CD14-positive monocyte (primary cell): ENCODE measurements around the gene MFNG. TPM values are rescaled to one million over a fixed set of nuclear protein-coding genes. Genes with fewer than 3 reads are reported as not detected.

ENCODE experiments used
- DNase-seq, 3 donors: peaks; one replicate each; pipeline ENCODE4 v3.0.0-alpha.2; 2011 to 2022
- H2AFZ ChIP-seq: 2 replicates; pipeline ENCODE4 v1.6.0; 2012; ENCODE audit warnings: mild to moderate bottlenecking, low read depth, low read length, inconsistent platforms; ENCODE audit not compliant: insufficient read depth, poor library complexity, severe bottlenecking
- H3K27ac ChIP-seq, 2 donors: 1 replicate in 1 of 2; 2 replicates in 1 of 2; pipeline ENCODE4 v1.5.1; 2012 to 2013; ENCODE audit warnings: low read length in 2 of 2, control low read depth in 1 of 2, inconsistent platforms in 1 of 2, low read depth in 1 of 2, mild to moderate bottlenecking in 1 of 2
- H3K27me3 ChIP-seq, 2 donors: one replicate each; pipeline versions ENCODE4 v1.6.0 to v1.6.1; 2011 to 2013; ENCODE audit warnings: low read length in 2 of 2; ENCODE audit not compliant: control insufficient read depth in 2 of 2, insufficient read depth in 2 of 2
- H3K36me3 ChIP-seq, 2 donors: replicated peaks in 1 of 2; 1 replicate in 1 of 2; 2 replicates in 1 of 2; pipeline versions ENCODE4 v1.5.1 to v1.6.1; 2012 to 2013; ENCODE audit warnings: low read length in 2 of 2, control low read depth in 1 of 2, inconsistent platforms in 1 of 2, mild to moderate bottlenecking in 1 of 2; ENCODE audit not compliant: insufficient read depth in 2 of 2, control insufficient read depth in 1 of 2
- H3K4me1 ChIP-seq, 2 donors: 1 replicate in 1 of 2; 2 replicates in 1 of 2; pipeline versions ENCODE4 v1.5.1 to v1.6.1; 2012 to 2013; ENCODE audit warnings: low read length in 2 of 2, control low read depth in 1 of 2, inconsistent platforms in 1 of 2, mild to moderate bottlenecking in 1 of 2, moderate library complexity in 1 of 2; ENCODE audit not compliant: insufficient read depth in 2 of 2, control insufficient read depth in 1 of 2
- H3K4me2 ChIP-seq: replicated peaks from 2 replicates; pipeline ENCODE3; 2012; ENCODE audit warnings: low read length, moderate library complexity, mild to moderate bottlenecking; ENCODE audit not compliant: poor library complexity, severe bottlenecking; ENCODE audit errors: extremely low read depth
- H3K4me3 ChIP-seq, 3 experiments: fragments of 200-600 bp in 1 of 3; sonication (generic) in 1 of 3; replicated peaks in 1 of 3; 1 replicate in 2 of 3; 2 replicates in 1 of 3; pipeline ENCODE4 v1.5.1; 2011 to 2013; ENCODE audit warnings: low read length in 3 of 3, mild to moderate bottlenecking in 3 of 3, control low read depth in 2 of 3, low read depth in 2 of 3, inconsistent platforms in 1 of 3, moderate library complexity in 1 of 3
- H3K79me2 ChIP-seq: 2 replicates; pipeline ENCODE4 v1.6.0; 2012; ENCODE audit warnings: mild to moderate bottlenecking, control low read depth, inconsistent platforms, low read length, moderate library complexity; ENCODE audit not compliant: insufficient read depth
- H3K9ac ChIP-seq: 2 replicates; pipeline ENCODE4 v1.6.0; 2017; ENCODE audit warnings: low read length, mild to moderate bottlenecking; ENCODE audit not compliant: insufficient read depth, poor library complexity, severe bottlenecking
- H3K9me3 ChIP-seq, 2 donors: replicated peaks in 1 of 2; 1 replicate in 1 of 2; 2 replicates in 1 of 2; pipeline versions ENCODE4 v1.5.1 to v1.6.1; 2012 to 2013; ENCODE audit warnings: low read length in 2 of 2, control low read depth in 1 of 2; ENCODE audit not compliant: control insufficient read depth in 1 of 2, insufficient read depth in 1 of 2
- H4K20me1 ChIP-seq: 2 replicates; pipeline ENCODE4 v1.6.0; 2012; ENCODE audit warnings: mild to moderate bottlenecking, low read length, control low read depth, moderate library complexity; ENCODE audit not compliant: insufficient read depth
- H3K27ac Mint-ChIP-seq, 7 donors: one replicate each; pipeline ENCODE4 v1.8.0; 2020; ENCODE audit warnings: mild to moderate bottlenecking in 7 of 7, mixed read lengths in 7 of 7, moderate library complexity in 6 of 7, inconsistent platforms in 2 of 7
- H3K27me3 Mint-ChIP-seq, 3 donors: one replicate each; pipeline ENCODE4 v1.8.0; 2021 to 2022; ENCODE audit warnings: low read depth in 3 of 3, mild to moderate bottlenecking in 3 of 3, mixed read lengths in 3 of 3, moderate library complexity in 3 of 3, inconsistent platforms in 1 of 3
- H3K36me3 Mint-ChIP-seq, 2 donors: one replicate each; pipeline ENCODE4 v1.8.0; 2020; ENCODE audit warnings: mixed read lengths in 2 of 2, inconsistent platforms in 1 of 2, mild to moderate bottlenecking in 1 of 2
- H3K4me1 Mint-ChIP-seq: one replicate; pipeline ENCODE4 v1.8.0; 2020; ENCODE audit warnings: mild to moderate bottlenecking, mixed read lengths
- H3K4me3 Mint-ChIP-seq, 2 donors: one replicate each; pipeline ENCODE4 v1.8.0; 2020; ENCODE audit warnings: mild to moderate bottlenecking in 2 of 2, mixed read lengths in 2 of 2, moderate library complexity in 1 of 2
- H3K9me3 Mint-ChIP-seq, 7 donors: one replicate each; pipeline ENCODE4 v1.8.0; 2020 to 2022; ENCODE audit warnings: mixed read lengths in 7 of 7, mild to moderate bottlenecking in 6 of 7, moderate library complexity in 6 of 7, inconsistent platforms in 2 of 7
- CTCF ChIP-seq: fragments of 200-600 bp; IDR thresholded peaks from one replicate; pipeline ENCODE4 v1.8.0; 2022; ENCODE audit warnings: antibody characterized with exemption, mild to moderate bottlenecking
- WGBS: methylation state at CpG from one replicate; pipeline ENCODE4 v1.1.5; 2013; ENCODE audit warnings: missing lambda C conversion rate; ENCODE audit not compliant: insufficient coverage; 5-methylcytosine and 5-hydroxymethylcytosine counted together
- intact Hi-C, 2 donors: fragments of 100-400 bp; cut with micrococcal nuclease; formaldehyde crosslinking; loops; one replicate each; pipeline versions ENCODE4 v1.15.0 to v1.15.1; 2023
- polyA plus RNA-seq, 3 donors: library from polyadenylated mRNA; depleted of rRNA in 1 of 3; unstranded in 2 of 3; stranded (reverse) in 1 of 3; fragments of 300-500 nt in 2 of 3; fragments of >200 nt in 1 of 3; fragmentation: Illumina TruSeq in 2 of 3; gene quantifications; 1 replicate in 2 of 3; 2 replicates in 1 of 3; pipeline ENCODE4 v1.2.3, GENCODE V29; 2012 to 2021

The MFNG gene
- polyA plus RNA-seq, 3 donors: 84.1 to 196 (median 181) TPM

GRCh38 chr22:37456346-37456745 is 29.8 kb downstream of the MFNG start:
- Histone ChIP-seq H2AFZ (no peak overlapping the region), H3K9ac (no peak overlapping the region), H3K79me2 (no peaks in the 10 kb centered on the region), H3K27me3 (no peaks in the 10 kb centered on the region), H3K27ac (no peak overlapping the region), H3K4me1 (no peaks in the 10 kb centered on the region), H3K9me3 (no peaks in the 10 kb centered on the region), H3K36me3 (no peaks in the 10 kb centered on the region), H3K4me2 (no peak overlapping the region), H3K4me3 (no peak overlapping the region), H4K20me1 (no peaks in the 10 kb centered on the region)
- Mint-ChIP-seq H3K4me3 (no peak overlapping the region), H3K27ac (no peak overlapping the region), H3K9me3 (no peaks in the 10 kb centered on the region), H3K4me1 (peaks cover 5% of the 10 kb centered on the region), H3K36me3 (no peaks in the 10 kb centered on the region), H3K27me3 (peaks cover 0 to 21% (median 14%) of the 10 kb centered on the region in 3 donors)
- no peak for DNase-seq
- intact Hi-C loops: loop anchor here (2.0 to 5.0 kb wide), 5 partner anchors 140 to 379 kb away; no protein-coding TSS in a partner anchor
- 97% methylated on average over 15 of the region's 17 CpGs for WGBS
- no peak for TF ChIP-seq CTCF

- intact Hi-C loops: loop anchor here (2.0 to 5.0 kb wide), 5 partner anchors 139 to 379 kb away; no protein-coding TSS in a partner anchor
- H3K4me2 ChIP-seq: no peak overlapping the region
Observed at GRCh38 chr22:37455896-37456295, 30.3 kb downstream of the MFNG start.

More at GRCh38 chr22:37455896-37456295, 30.3 kb downstream of the MFNG start:
- Histone ChIP-seq H3K27me3 (no peaks in the 10 kb centered on the region), H3K36me3 (no peaks in the 10 kb centered on the region), H3K9me3 (no peaks in the 10 kb centered on the region), H3K79me2 (no peaks in the 10 kb centered on the region), H3K9ac (no peak overlapping the region), H3K27ac (no peak overlapping the region), H4K20me1 (no peaks in the 10 kb centered on the region), H3K4me1 (no peaks in the 10 kb centered on the region), H2AFZ (no peak overlapping the region), H3K4me3 (no peak overlapping the region)
- DNase-seq: no peak
- TF ChIP-seq CTCF: no peak
- 89% methylated on average over 4 of the region's 14 CpGs for WGBS
- Mint-ChIP-seq H3K4me1 (peaks cover 5% of the 10 kb centered on the region), H3K9me3 (no peaks in the 10 kb centered on the region), H3K27ac (peak overlapping the region in 1 of 7 donors; percentile 74), H3K4me3 (no peak overlapping the region), H3K36me3 (no peaks in the 10 kb centered on the region), H3K27me3 (peaks cover 3 to 21% (median 14%) of the 10 kb centered on the region in 3 donors)
